ACHN (cell line): ENCODE data around the gene PIEZO1.

Experiments
- DNase-seq: peaks from one replicate; pipeline ENCODE4 v3.0.0-alpha.2; 2015
- in situ Hi-C: cut with HindIII; loops from 2 replicates; pipeline ENCODE4 v1.10.0; 2017; ENCODE audit warnings: low sequenced_read_pairs, low pct_ligation_motif_present, low pct_unique_long_range_greater_than_20kb

The PIEZO1 gene

GRCh38 chr16:88761143-88761534 lies 23.9 kb downstream of the PIEZO1 start:
- in situ Hi-C loops: loop anchor here (25.0 kb wide), 1 partner anchor 101 kb away; the partner anchor contains the start of genes GALNS, PABPN1L and TRAPPC2L
- DNase-seq: no peak

GRCh38 chr16:88760424-88761142 lies 24.4 kb downstream of the PIEZO1 start:
- no peak for DNase-seq
- in situ Hi-C loops: loop anchor here (25.0 kb wide), 1 partner anchor 102 kb away; the partner anchor contains the start of genes GALNS, PABPN1L and TRAPPC2L

GRCh38 chr16:88759976-88760350 lies 25.1 kb downstream of the PIEZO1 start:
- no peak for DNase-seq

GRCh38 chr16:88759245-88759975 lies 25.6 kb downstream of the PIEZO1 start:
- DNase-seq: no peak
- in situ Hi-C loops: loop anchor here (25.0 kb wide), 1 partner anchor 103 kb away; the partner anchor contains the start of genes GALNS, PABPN1L and TRAPPC2L

More at GRCh38 chr16:88759976-88760350, 25.1 kb downstream of the PIEZO1 start:
- in situ Hi-C loops: loop anchor here (25.0 kb wide), 1 partner anchor 102 kb away; the partner anchor contains the start of genes GALNS, PABPN1L and TRAPPC2L

GRCh38 chr16:88758944-88759244 lies 26.1 kb downstream of the PIEZO1 start:
- in situ Hi-C loops: loop anchor here (25.0 kb wide), 1 partner anchor 103 kb away; the partner anchor contains the start of genes GALNS, PABPN1L and TRAPPC2L
- no peak for DNase-seq

- in situ Hi-C loops: loop anchor here (25.0 kb wide), 1 partner anchor 104 kb away; the partner anchor contains the start of genes GALNS, PABPN1L and TRAPPC2L
- peak; percentile 68 for DNase-seq
Measured at GRCh38 chr16:88758227-88758943, 26.6 kb downstream of the PIEZO1 start.

- DNase-seq: no peak
- in situ Hi-C loops: loop anchor here (25.0 kb wide), 1 partner anchor 106 kb away; the partner anchor contains the start of genes GALNS, PABPN1L and TRAPPC2L
Measured at GRCh38 chr16:88755745-88756443, 29.1 kb downstream of the PIEZO1 start.

- in situ Hi-C loops: loop anchor here (25.0 kb wide), 1 partner anchor 107 kb away; the partner anchor contains the start of genes GALNS, PABPN1L and TRAPPC2L
- DNase-seq: peak; percentile 81
Measured at GRCh38 chr16:88754912-88755744, 29.9 kb downstream of the PIEZO1 start.

- in situ Hi-C loops: loop anchor here (25.0 kb wide), 1 partner anchor 108 kb away; the partner anchor contains the start of genes GALNS, PABPN1L and TRAPPC2L
- no peak for DNase-seq
Measured at GRCh38 chr16:88754109-88754911, 30.7 kb downstream of the PIEZO1 start.

GRCh38 chr16:88753602-88754001 lies 31.4 kb downstream of the PIEZO1 start:
- in situ Hi-C loops: loop anchor here (25.0 kb wide), 1 partner anchor 109 kb away; the partner anchor contains the start of genes GALNS, PABPN1L and TRAPPC2L
- DNase-seq: no peak

GRCh38 chr16:88753191-88753590 lies 31.8 kb downstream of the PIEZO1 start:
- in situ Hi-C loops: loop anchor here (25.0 kb wide), 1 partner anchor 109 kb away; the partner anchor contains the start of genes GALNS, PABPN1L and TRAPPC2L
- DNase-seq: no peak

GRCh38 chr16:88752386-88753002 lies 32.5 kb downstream of the PIEZO1 start:
- DNase-seq: no peak
- in situ Hi-C loops: loop anchor here (25.0 kb wide), 1 partner anchor 110 kb away; the partner anchor contains the start of genes GALNS, PABPN1L and TRAPPC2L

GRCh38 chr16:88750854-88751253 lies 34.2 kb downstream of the PIEZO1 start:
- no peak for DNase-seq
- in situ Hi-C loops: loop anchor here (25.0 kb wide), 1 partner anchor 111 kb away; the partner anchor contains the start of genes GALNS, PABPN1L and TRAPPC2L

- no peak for DNase-seq
- in situ Hi-C loops: no loop called here
Measured at GRCh38 chr16:88749358-88749757, 35.7 kb downstream of the PIEZO1 start.

- DNase-seq: no peak
- in situ Hi-C loops: no loop called here
Measured at GRCh38 chr16:88748364-88748763, 36.7 kb downstream of the PIEZO1 start.
